H7 (cell line): ENCODE data around the gene KCNF1. TPM values are rescaled to one million over a fixed set of nuclear protein-coding genes. Genes with fewer than 3 reads are reported as not detected.
A peak's percentile ranks its signal among the peaks of the same experiment; 100 is the strongest.

Source experiments
- DNase-seq: peaks from one replicate; pipeline ENCODE4 v3.0.0; 2012
- H3K27me3 ChIP-seq: 2 replicates; pipeline ENCODE4 v1.6.0; 2011; ENCODE audit warnings: mild to moderate bottlenecking, low read length; ENCODE audit not compliant: control insufficient read depth, insufficient read depth
- H3K36me3 ChIP-seq: replicated peaks from 2 replicates; pipeline ENCODE4 v1.5.1; 2011; ENCODE audit warnings: low read length; ENCODE audit not compliant: control insufficient read depth, insufficient read depth
- H3K4me3 ChIP-seq: 2 replicates; pipeline ENCODE4 v1.5.1; 2011; ENCODE audit warnings: low read depth, mild to moderate bottlenecking, control low read depth, low read length, moderate library complexity; ENCODE audit not compliant: insufficient read depth
- total RNA-seq: library from RNA; depleted of rRNA; stranded (reverse); fragments of >200 nt; shearing (Covaris generic); gene quantifications from 2 replicates; pipeline ENCODE4 v1.2.3, GENCODE V29; 2014; rRNA removed

The KCNF1 gene
- total RNA-seq, result 3.0 and 5.4 TPM in 2 replicates

GRCh38 chr2:10911291-10912075 lies at the start of gene KCNF1:
Gene KCNF1, plus strand, starts transcription at chr2:10911934. Its CDS starts 493 bp downstream, at chr2:10912427.
- Histone ChIP-seq H3K4me3 (peak within 1 kb of the TSS; percentile 48), H3K36me3 (no peaks in the 10 kb centered on the region), H3K27me3 (peaks cover 29% of the 10 kb centered on the region)
- DNase-seq, result peak; percentile 90

- Histone ChIP-seq H3K4me3 (no peak overlapping the region), H3K36me3 (no peaks in the 10 kb centered on the region), H3K27me3 (no peaks in the 10 kb centered on the region)
- DNase-seq, result no peak
Observed at GRCh38 chr2:10862330-10862729, 49.4 kb upstream of the KCNF1 start.

- DNase-seq, result no peak
- no peak overlapping the region for H3K4me3 ChIP-seq
- no peaks in the 10 kb centered on the region for H3K27me3 ChIP-seq
- no peaks in the 10 kb centered on the region for H3K36me3 ChIP-seq
Observed at GRCh38 chr2:10863047-10863446, 48.7 kb upstream of the KCNF1 start.

GRCh38 chr2:10863837-10864236 lies 47.9 kb upstream of the KCNF1 start:
- no peak for DNase-seq
- no peaks in the 10 kb centered on the region for H3K27me3 ChIP-seq
- H3K4me3 ChIP-seq, result no peak overlapping the region
- no peaks in the 10 kb centered on the region for H3K36me3 ChIP-seq

- Histone ChIP-seq H3K27me3 (no peaks in the 10 kb centered on the region), H3K36me3 (no peaks in the 10 kb centered on the region)
Observed at GRCh38 chr2:10864251-10864650, 47.5 kb upstream of the KCNF1 start.

GRCh38 chr2:10864861-10865636 lies 46.7 kb upstream of the KCNF1 start:
- no peaks in the 10 kb centered on the region for H3K36me3 ChIP-seq
- no peaks in the 10 kb centered on the region for H3K27me3 ChIP-seq
- DNase-seq, result no peak
- no peak overlapping the region for H3K4me3 ChIP-seq

More at GRCh38 chr2:10864251-10864650, 47.5 kb upstream of the KCNF1 start:
- no peak for DNase-seq
- no peak overlapping the region for H3K4me3 ChIP-seq

- Histone ChIP-seq H3K27me3 (no peaks in the 10 kb centered on the region), H3K4me3 (no peak overlapping the region), H3K36me3 (no peaks in the 10 kb centered on the region)
- DNase-seq, result no peak
Observed at GRCh38 chr2:10865841-10866240, 45.9 kb upstream of the KCNF1 start.

- H3K4me3 ChIP-seq, result no peak overlapping the region
- no peak for DNase-seq
- H3K27me3 ChIP-seq, result no peaks in the 10 kb centered on the region
- no peaks in the 10 kb centered on the region for H3K36me3 ChIP-seq
Observed at GRCh38 chr2:10867692-10868420, 43.9 kb upstream of the KCNF1 start.

- no peak overlapping the region for H3K4me3 ChIP-seq
- no peaks in the 10 kb centered on the region for H3K27me3 ChIP-seq
- H3K36me3 ChIP-seq, result no peaks in the 10 kb centered on the region
- no peak for DNase-seq
Observed at GRCh38 chr2:10868465-10869314, 43.0 kb upstream of the KCNF1 start.

GRCh38 chr2:10871978-10872377 lies 39.8 kb upstream of the KCNF1 start:
- Histone ChIP-seq H3K27me3 (no peaks in the 10 kb centered on the region), H3K4me3 (no peak overlapping the region), H3K36me3 (no peaks in the 10 kb centered on the region)
- DNase-seq, result no peak

GRCh38 chr2:10873171-10873570 lies 38.6 kb upstream of the KCNF1 start:
- Histone ChIP-seq H3K4me3 (no peak overlapping the region), H3K27me3 (no peaks in the 10 kb centered on the region), H3K36me3 (no peaks in the 10 kb centered on the region)
- no peak for DNase-seq

- no peak for DNase-seq
- Histone ChIP-seq H3K36me3 (no peaks in the 10 kb centered on the region), H3K4me3 (no peak overlapping the region)
Observed at GRCh38 chr2:10873790-10874437, 37.8 kb upstream of the KCNF1 start.

GRCh38 chr2:10875126-10875525 lies 36.6 kb upstream of the KCNF1 start:
- H3K27me3 ChIP-seq, result no peaks in the 10 kb centered on the region
- H3K4me3 ChIP-seq, result no peak overlapping the region
- no peak for DNase-seq
- no peaks in the 10 kb centered on the region for H3K36me3 ChIP-seq

More at GRCh38 chr2:10873790-10874437, 37.8 kb upstream of the KCNF1 start:
- no peaks in the 10 kb centered on the region for H3K27me3 ChIP-seq
